MM.1S (cell line): Measurements from ENCODE around the gene CYP46A1.

ENCODE experiments used
- DNase-seq: peaks from one replicate; pipeline ENCODE4 v3.0.0-alpha.2; 2015
- H2AFZ ChIP-seq: fragments of 300-600 bp; sonication (generic); 2 replicates; pipeline ENCODE4 v1.6.0; 2016; ENCODE audit warnings: antibody characterized with exemption, low read length
- H3F3A ChIP-seq: fragments of 300-600 bp; sonication (generic); 2 replicates; pipeline ENCODE4 v1.6.1; 2016; ENCODE audit warnings: mild to moderate bottlenecking, antibody characterized with exemption, low read length, moderate library complexity, mixed read lengths; ENCODE audit not compliant: insufficient read depth
- H3K27ac ChIP-seq: fragments of 300-600 bp; sonication (generic); 2 replicates; pipeline ENCODE4 v1.5.1; 2016; ENCODE audit warnings: mild to moderate bottlenecking, low read length
- H3K27me3 ChIP-seq: fragments of 300-600 bp; sonication (generic); replicated peaks from 2 replicates; pipeline ENCODE4 v1.6.0; 2016; ENCODE audit warnings: low read length; ENCODE audit not compliant: insufficient read depth
- H3K36me3 ChIP-seq: fragments of 300-600 bp; sonication (generic); replicated peaks from 2 replicates; pipeline ENCODE4 v1.6.1; 2016; ENCODE audit warnings: mild to moderate bottlenecking, low read length, mixed read lengths; ENCODE audit not compliant: insufficient read depth
- H3K4me1 ChIP-seq: fragments of 300-600 bp; sonication (generic); 2 replicates; pipeline ENCODE4 v1.6.1; 2016; ENCODE audit warnings: low read length, mixed read lengths
- H3K4me2 ChIP-seq: fragments of 300-600 bp; sonication (generic); 2 replicates; pipeline ENCODE4 v1.6.0; 2016; ENCODE audit warnings: low read depth, low read length
- H3K4me3 ChIP-seq: fragments of 300-600 bp; sonication (generic); 2 replicates; pipeline ENCODE4 v1.5.1; 2016; ENCODE audit warnings: low read length, mixed read lengths
- H3K79me2 ChIP-seq: fragments of 300-600 bp; sonication (generic); 2 replicates; pipeline ENCODE4 v1.6.1; 2016; ENCODE audit warnings: mixed run types, low read length, mixed read lengths
- H3K9ac ChIP-seq: fragments of 300-600 bp; sonication (generic); 2 replicates; pipeline ENCODE4 v1.6.1; 2016; ENCODE audit warnings: low read length, mixed read lengths
- H3K9me2 ChIP-seq: fragments of 300-600 bp; sonication (generic); replicated peaks from 2 replicates; pipeline ENCODE4 v1.6.1; 2016; ENCODE audit warnings: mild to moderate bottlenecking, low read length, mixed read lengths; ENCODE audit not compliant: insufficient read depth
- H3K9me3 ChIP-seq: fragments of 300-600 bp; sonication (generic); replicated peaks from 2 replicates; pipeline ENCODE4 v1.6.1; 2016; ENCODE audit warnings: mild to moderate bottlenecking, low read length, mixed read lengths; ENCODE audit not compliant: insufficient read depth
- H4K20me1 ChIP-seq: fragments of 300-600 bp; sonication (generic); 2 replicates; pipeline ENCODE4 v1.6.1; 2016; ENCODE audit warnings: mild to moderate bottlenecking, low read length, moderate library complexity, mixed read lengths; ENCODE audit not compliant: insufficient read depth
- EZH2 ChIP-seq: fragments of 300-600 bp; sonication (generic); optimal IDR thresholded peaks from 2 replicates; pipeline ENCODE3; 2017; ENCODE audit warnings: low read depth, mild to moderate bottlenecking, antibody characterized with exemption, low read length, mixed read lengths
- EZH2phosphoT487 ChIP-seq: fragments of 300-600 bp; sonication (generic); IDR thresholded peaks from 2 replicates; pipeline ENCODE4 v1.6.1; 2018; ENCODE audit warnings: antibody characterized with exemption, low read length
- TF ChIP-seq, protein P1 (sequence below): fragments of 300-600 bp; sonication (generic); IDR thresholded peaks from 2 replicates; pipeline ENCODE4 v1.5.1; 2016; ENCODE audit warnings: antibody characterized with exemption, low read length, mixed read lengths

The CYP46A1 gene

DNA sequence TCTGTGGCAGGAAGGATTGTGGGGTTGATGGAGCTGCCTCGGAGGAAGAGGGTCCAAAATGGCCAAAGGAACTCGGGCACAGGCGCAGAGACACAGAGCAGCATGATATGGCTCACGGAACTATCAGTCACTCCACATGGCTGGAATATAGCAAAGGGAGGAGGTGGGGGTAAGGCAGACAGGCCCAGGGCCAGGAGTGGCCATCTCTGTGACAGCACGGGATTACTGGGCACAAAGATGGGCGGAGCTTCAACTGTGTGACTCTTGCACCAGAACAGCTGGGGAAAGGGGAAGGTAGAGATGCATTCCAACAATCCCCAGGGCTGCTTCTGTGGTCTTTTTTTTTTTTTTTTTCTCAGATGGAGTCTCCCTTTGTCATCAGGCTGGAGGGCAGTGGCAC is 84.3 kb downstream of the CYP46A1 start:
- no peak for TF ChIP-seq EZH2
- no peak for TF ChIP-seq EZH2phosphoT487
- TF ChIP-seq, protein P1, sequence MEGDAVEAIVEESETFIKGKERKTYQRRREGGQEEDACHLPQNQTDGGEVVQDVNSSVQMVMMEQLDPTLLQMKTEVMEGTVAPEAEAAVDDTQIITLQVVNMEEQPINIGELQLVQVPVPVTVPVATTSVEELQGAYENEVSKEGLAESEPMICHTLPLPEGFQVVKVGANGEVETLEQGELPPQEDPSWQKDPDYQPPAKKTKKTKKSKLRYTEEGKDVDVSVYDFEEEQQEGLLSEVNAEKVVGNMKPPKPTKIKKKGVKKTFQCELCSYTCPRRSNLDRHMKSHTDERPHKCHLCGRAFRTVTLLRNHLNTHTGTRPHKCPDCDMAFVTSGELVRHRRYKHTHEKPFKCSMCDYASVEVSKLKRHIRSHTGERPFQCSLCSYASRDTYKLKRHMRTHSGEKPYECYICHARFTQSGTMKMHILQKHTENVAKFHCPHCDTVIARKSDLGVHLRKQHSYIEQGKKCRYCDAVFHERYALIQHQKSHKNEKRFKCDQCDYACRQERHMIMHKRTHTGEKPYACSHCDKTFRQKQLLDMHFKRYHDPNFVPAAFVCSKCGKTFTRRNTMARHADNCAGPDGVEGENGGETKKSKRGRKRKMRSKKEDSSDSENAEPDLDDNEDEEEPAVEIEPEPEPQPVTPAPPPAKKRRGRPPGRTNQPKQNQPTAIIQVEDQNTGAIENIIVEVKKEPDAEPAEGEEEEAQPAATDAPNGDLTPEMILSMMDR = no peak
- Histone ChIP-seq H3K9me2 (no peaks in the 10 kb centered on the region), H3F3A (no peaks in the 10 kb centered on the region), H3K9ac (no peak overlapping the region), H3K27me3 (no peaks in the 10 kb centered on the region), H3K4me1 (no peaks in the 10 kb centered on the region), H2AFZ (no peak overlapping the region), H3K27ac (no peak overlapping the region), H3K36me3 (no peaks in the 10 kb centered on the region), H3K9me3 (no peaks in the 10 kb centered on the region), H3K4me3 (no peak overlapping the region), H3K79me2 (no peaks in the 10 kb centered on the region), H4K20me1 (no peaks in the 10 kb centered on the region), H3K4me2 (no peak overlapping the region)
- no peak for DNase-seq

GRCh38 chr14:99769123-99769522 is 85.0 kb downstream of the CYP46A1 start:
- no peak overlapping the region for H3K4me3 ChIP-seq
- H3K27ac ChIP-seq = no peak overlapping the region
- H3K27me3 ChIP-seq = no peaks in the 10 kb centered on the region
- DNase-seq = no peak
- H3K4me1 ChIP-seq = no peaks in the 10 kb centered on the region
- no peaks in the 10 kb centered on the region for H4K20me1 ChIP-seq
- no peak overlapping the region for H3K4me2 ChIP-seq
- no peak overlapping the region for H2AFZ ChIP-seq
- no peaks in the 10 kb centered on the region for H3K9me3 ChIP-seq
- H3F3A ChIP-seq = no peaks in the 10 kb centered on the region
- H3K9me2 ChIP-seq = no peaks in the 10 kb centered on the region
- no peaks in the 10 kb centered on the region for H3K79me2 ChIP-seq
- no peaks in the 10 kb centered on the region for H3K36me3 ChIP-seq
- no peak for TF ChIP-seq EZH2
- TF ChIP-seq, protein P1 = no peak
- TF ChIP-seq EZH2phosphoT487 = no peak
- no peak overlapping the region for H3K9ac ChIP-seq

DNA sequence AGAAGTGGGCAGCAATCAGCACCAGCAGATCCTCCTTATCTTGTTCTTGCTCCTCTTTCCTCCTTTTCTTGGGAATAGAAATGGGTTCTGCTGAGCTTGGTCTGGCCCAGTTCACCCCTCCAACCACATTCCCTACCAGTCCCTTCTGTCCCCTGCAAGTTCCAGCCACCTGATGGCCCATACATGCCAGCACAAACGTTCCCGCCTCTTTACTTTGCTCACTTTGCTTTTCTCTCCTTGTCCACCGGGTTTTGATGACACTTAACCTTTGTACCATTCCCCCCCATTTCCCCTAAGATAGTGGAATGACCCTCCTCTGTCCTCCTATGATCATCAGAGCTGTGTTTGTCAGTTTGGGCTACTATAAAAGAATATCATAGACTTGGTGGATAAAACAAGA is 85.7 kb downstream of the CYP46A1 start:
- no peaks in the 10 kb centered on the region for H3K27me3 ChIP-seq
- no peak for TF ChIP-seq EZH2
- no peak for TF ChIP-seq EZH2phosphoT487
- TF ChIP-seq, protein P1 = no peak
- no peaks in the 10 kb centered on the region for H3K9me3 ChIP-seq
- no peak overlapping the region for H3K9ac ChIP-seq
- H3K36me3 ChIP-seq = no peaks in the 10 kb centered on the region
- no peaks in the 10 kb centered on the region for H4K20me1 ChIP-seq
- no peaks in the 10 kb centered on the region for H3F3A ChIP-seq
- no peaks in the 10 kb centered on the region for H3K4me1 ChIP-seq
- H3K4me2 ChIP-seq = no peak overlapping the region
- no peak for DNase-seq
- H3K79me2 ChIP-seq = no peaks in the 10 kb centered on the region
- no peak overlapping the region for H3K27ac ChIP-seq
- no peak overlapping the region for H3K4me3 ChIP-seq
- H3K9me2 ChIP-seq = no peaks in the 10 kb centered on the region
- no peak overlapping the region for H2AFZ ChIP-seq
